Neuronal stem cell (in vitro differentiated cells): ENCODE data around the gene SLC28A2.
"Not testable (repeated sequence)": the region's sequence is repeated elsewhere in the genome, so short reads cannot be mapped to it uniquely, and the experiment has no call there.

Experiments
- DNase-seq: peaks from one replicate; pipeline ENCODE4 v3.0.0-alpha.2; 2013; ENCODE audit warnings: low spot score
- H2AFZ ChIP-seq: one replicate; pipeline ENCODE4 v1.6.1; 2013; ENCODE audit warnings: mild to moderate bottlenecking, low read length, inconsistent platforms
- H2AK5ac ChIP-seq: 2 replicates; pipeline ENCODE4 v1.6.1; 2013; ENCODE audit warnings: low read depth, mild to moderate bottlenecking, inconsistent platforms, low read length, moderate library complexity, mixed read lengths
- H2BK120ac ChIP-seq: 2 replicates; pipeline ENCODE4 v1.6.1; 2013; ENCODE audit warnings: low read depth, mild to moderate bottlenecking, inconsistent platforms, low read length, moderate library complexity, mixed read lengths
- H2BK12ac ChIP-seq: one replicate; pipeline ENCODE4 v1.6.1; 2013; ENCODE audit warnings: low read length, inconsistent platforms
- H2BK15ac ChIP-seq: 2 replicates; pipeline ENCODE4 v1.6.1; 2013; ENCODE audit warnings: mild to moderate bottlenecking, low read length, inconsistent platforms, mixed read lengths
- H2BK5ac ChIP-seq: one replicate; pipeline ENCODE4 v1.6.1; 2013; ENCODE audit warnings: inconsistent platforms, mild to moderate bottlenecking, low read length, moderate library complexity
- H3K14ac ChIP-seq: one replicate; pipeline ENCODE4 v1.6.1; 2013; ENCODE audit warnings: low read length, inconsistent platforms
- H3K18ac ChIP-seq: 2 replicates; pipeline ENCODE4 v1.6.1; 2013; ENCODE audit warnings: low read length, inconsistent platforms
- H3K23ac ChIP-seq: 2 replicates; pipeline ENCODE4 v1.6.1; 2013; ENCODE audit warnings: low read depth, mild to moderate bottlenecking, mixed read lengths, low read length, inconsistent platforms; ENCODE audit not compliant: poor library complexity
- H3K27ac ChIP-seq: replicated peaks from 3 replicates; pipeline ENCODE4 v1.5.1; 2013; ENCODE audit warnings: low read length, inconsistent platforms
- H3K27me3 ChIP-seq, 3 experiments: 2 replicates each; pipeline ENCODE4 v1.6.1; 2013; ENCODE audit warnings: low read length in 3 of 3, mild to moderate bottlenecking in 2 of 3, inconsistent platforms in 1 of 3, low read depth in 1 of 3, mixed read lengths in 1 of 3, moderate library complexity in 1 of 3; ENCODE audit not compliant: control insufficient read depth in 3 of 3, insufficient read depth in 3 of 3
- H3K36me3 ChIP-seq, 2 donors: replicated peaks in 1 of 2; 2 replicates each; pipeline ENCODE4 v1.6.1; 2013; ENCODE audit warnings: low read length in 2 of 2; ENCODE audit not compliant: control insufficient read depth in 2 of 2, insufficient read depth in 2 of 2
- H3K4ac ChIP-seq: 2 replicates; pipeline ENCODE4 v1.6.1; 2013; ENCODE audit warnings: inconsistent platforms, mild to moderate bottlenecking, low read length, moderate library complexity
- H3K4me1 ChIP-seq, 2 donors: 1 replicate in 1 of 2; 2 replicates in 1 of 2; pipeline ENCODE4 v1.6.1; 2013; ENCODE audit warnings: low read length in 2 of 2, low read depth in 1 of 2; ENCODE audit not compliant: control insufficient read depth in 2 of 2, insufficient read depth in 1 of 2
- H3K4me2 ChIP-seq: one replicate; pipeline ENCODE4 v1.6.1; 2013; ENCODE audit warnings: mild to moderate bottlenecking, low read length, inconsistent platforms; ENCODE audit not compliant: insufficient read depth, poor library complexity, severe bottlenecking
- H3K4me3 ChIP-seq, 2 donors: 2 replicates each; pipeline ENCODE4 v1.5.1; 2013; ENCODE audit warnings: low read length in 2 of 2, mild to moderate bottlenecking in 2 of 2, inconsistent platforms in 1 of 2, moderate library complexity in 1 of 2
- H3K79me1 ChIP-seq: one replicate; pipeline ENCODE4 v1.6.1; 2013; ENCODE audit warnings: low read depth, mild to moderate bottlenecking, inconsistent platforms, low read length, moderate library complexity
- H3K9ac ChIP-seq: one replicate; pipeline ENCODE4 v1.6.1; 2013; ENCODE audit warnings: mild to moderate bottlenecking, low read depth, low read length, inconsistent platforms; ENCODE audit not compliant: poor library complexity
- H3K9me3 ChIP-seq, 2 donors: replicated peaks in 1 of 2; 2 replicates each; pipeline versions ENCODE3 to v1.6.1; 2013; ENCODE audit warnings: low read length in 2 of 2, mild to moderate bottlenecking in 2 of 2, inconsistent platforms in 1 of 2, low read depth in 1 of 2, mixed read lengths in 1 of 2, moderate library complexity in 1 of 2; ENCODE audit not compliant: control insufficient read depth in 2 of 2, insufficient read depth in 1 of 2
- H4K8ac ChIP-seq: one replicate; pipeline ENCODE4 v1.6.1; 2013; ENCODE audit warnings: low read depth, mild to moderate bottlenecking, inconsistent platforms, low read length, moderate library complexity
- H4K91ac ChIP-seq: one replicate; pipeline ENCODE4 v1.6.1; 2013; ENCODE audit warnings: low read length, low read depth, mild to moderate bottlenecking, inconsistent platforms; ENCODE audit not compliant: poor library complexity
- WGBS, 2 donors: extraction: QIAGEN DNeasy Blood & Tissue Kit; methylation state at CpG; one replicate each; pipeline ENCODE4 v1.1.7; 2013; ENCODE audit warnings: missing lambda C conversion rate in 2 of 2, mixed read lengths in 1 of 2; ENCODE audit not compliant: insufficient read length in 2 of 2, insufficient replicate concordance in 1 of 2; ENCODE audit errors: extremely low coverage in 2 of 2; 5-methylcytosine and 5-hydroxymethylcytosine counted together

The SLC28A2 gene

DNA sequence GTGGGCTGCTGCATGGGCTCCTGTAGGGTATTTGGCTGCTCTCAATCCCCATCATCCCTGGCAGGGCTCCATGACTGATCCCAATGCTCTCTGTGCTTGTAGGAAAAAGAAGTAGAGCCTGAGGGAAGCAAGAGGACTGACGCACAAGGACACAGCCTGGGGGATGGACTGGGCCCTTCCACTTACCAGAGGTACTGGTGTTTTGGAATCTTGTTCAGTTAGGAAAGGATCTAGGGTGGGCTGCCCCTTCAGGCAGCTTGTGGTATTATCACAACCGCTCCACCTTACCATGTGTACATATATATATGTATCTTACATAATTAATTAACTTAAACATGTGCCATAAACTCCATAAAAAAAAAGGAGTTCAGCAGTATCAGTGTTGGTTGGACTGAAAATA lies 1.3 kb downstream of the SLC28A2 start:
- Histone ChIP-seq H2BK120ac (no peak overlapping the region), H3K27me3 (peaks cover 0 to 4% (median 0%) of the 10 kb centered on the region in 3 experiments), H4K91ac (no peak overlapping the region), H3K9me3 (no peaks in the 10 kb centered on the region), H2AK5ac (no peak overlapping the region), H4K8ac (no peak overlapping the region), H3K4me2 (no peak overlapping the region), H3K9ac (no peak overlapping the region), H3K36me3 (no peaks in the 10 kb centered on the region), H3K14ac (no peak overlapping the region), H3K27ac (no peak overlapping the region), H3K4me1 (no peaks in the 10 kb centered on the region), H3K4ac (no peak overlapping the region), H3K23ac (no peak overlapping the region), H3K18ac (no peak overlapping the region), H3K79me1 (peaks cover 2% of the 10 kb centered on the region), H3K4me3 (no peak overlapping the region), H2BK12ac (no peak overlapping the region), H2BK15ac (no peak overlapping the region), H2BK5ac (no peak overlapping the region), H2AFZ (no peak overlapping the region)
- DNase-seq: no peak
- no CpG with 5 or more reads among the region's 2 CpGs for WGBS, 2 donors

DNA sequence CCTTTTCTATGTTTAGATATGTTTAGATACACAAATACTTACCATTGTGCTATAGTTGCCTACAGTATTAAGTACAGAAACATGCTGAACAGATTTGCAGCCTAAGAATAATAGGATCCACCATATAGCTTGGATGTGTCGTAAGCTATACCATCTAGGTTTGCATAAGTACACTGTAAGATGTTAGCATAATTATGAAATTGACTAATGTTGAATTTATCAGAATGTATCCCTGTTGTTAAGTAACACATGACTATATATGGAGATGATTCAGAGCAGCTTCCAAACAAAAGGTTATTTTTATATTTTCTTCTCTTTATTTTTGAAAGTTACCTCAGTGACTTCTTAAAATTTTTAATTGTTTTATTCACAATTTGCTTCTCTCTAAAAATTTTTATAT lies 2.4 kb downstream of the SLC28A2 start:
- H4K91ac ChIP-seq: no peak overlapping the region
- no peak for DNase-seq
- peaks cover 0 to 4% (median 0%) of the 10 kb centered on the region in 3 experiments for H3K27me3 ChIP-seq
- no peak overlapping the region for H2BK15ac ChIP-seq
- H3K4me3 ChIP-seq: no peak overlapping the region
- no peaks in the 10 kb centered on the region for H3K4me1 ChIP-seq
- H3K4me2 ChIP-seq: no peak overlapping the region
- H2BK12ac ChIP-seq: no peak overlapping the region
- H3K36me3 ChIP-seq: no peaks in the 10 kb centered on the region
- H2BK5ac ChIP-seq: no peak overlapping the region
- H3K18ac ChIP-seq: no peak overlapping the region
- H2BK120ac ChIP-seq: no peak overlapping the region
- no peak overlapping the region for H3K9ac ChIP-seq
- no peak overlapping the region for H3K23ac ChIP-seq
- H3K9me3 ChIP-seq: no peaks in the 10 kb centered on the region
- no peak overlapping the region for H3K27ac ChIP-seq
- no peak overlapping the region for H2AK5ac ChIP-seq
- no peak overlapping the region for H4K8ac ChIP-seq
- WGBS, 2 donors: no CpG with 5 or more reads among the region's 1 CpG
- no peak overlapping the region for H3K4ac ChIP-seq
- no peak overlapping the region for H3K14ac ChIP-seq
- no peak overlapping the region for H2AFZ ChIP-seq
- peaks cover 2% of the 10 kb centered on the region for H3K79me1 ChIP-seq

DNA sequence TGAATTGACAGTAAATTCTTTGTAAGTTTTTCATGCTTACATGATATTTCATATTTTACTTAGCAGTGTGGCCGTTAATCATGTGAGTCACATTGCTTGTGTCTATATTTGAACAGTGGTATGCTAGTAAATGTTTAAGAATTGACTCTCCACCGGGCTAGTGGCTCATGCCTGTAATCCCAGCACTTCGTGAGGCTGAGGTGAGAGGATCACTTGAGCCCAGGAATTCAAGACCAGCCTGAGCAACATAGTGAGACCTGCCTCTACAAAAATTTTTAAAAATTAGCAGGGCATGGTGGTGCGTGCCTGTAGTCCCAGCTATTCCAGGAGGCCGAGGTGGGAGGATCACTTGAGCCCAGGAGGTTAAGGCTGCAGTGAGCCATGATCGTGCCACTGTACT lies 2.8 kb downstream of the SLC28A2 start:
- DNase-seq, H3K4ac ChIP-seq, H3K9ac ChIP-seq, H3K36me3 ChIP-seq, H2BK12ac ChIP-seq, H2BK15ac ChIP-seq, H3K4me3 ChIP-seq, H4K8ac ChIP-seq, H2BK5ac ChIP-seq, H3K14ac ChIP-seq, H3K27me3 ChIP-seq, H2BK120ac ChIP-seq, H3K27ac ChIP-seq, H3K9me3 ChIP-seq, H3K23ac ChIP-seq, H3K4me1 ChIP-seq, H2AFZ ChIP-seq, H4K91ac ChIP-seq, H3K79me1 ChIP-seq, H2AK5ac ChIP-seq, H3K4me2 ChIP-seq, H3K18ac ChIP-seq: not testable (repeated sequence)
- WGBS, 2 donors: no CpG with 5 or more reads among the region's 6 CpGs

DNA sequence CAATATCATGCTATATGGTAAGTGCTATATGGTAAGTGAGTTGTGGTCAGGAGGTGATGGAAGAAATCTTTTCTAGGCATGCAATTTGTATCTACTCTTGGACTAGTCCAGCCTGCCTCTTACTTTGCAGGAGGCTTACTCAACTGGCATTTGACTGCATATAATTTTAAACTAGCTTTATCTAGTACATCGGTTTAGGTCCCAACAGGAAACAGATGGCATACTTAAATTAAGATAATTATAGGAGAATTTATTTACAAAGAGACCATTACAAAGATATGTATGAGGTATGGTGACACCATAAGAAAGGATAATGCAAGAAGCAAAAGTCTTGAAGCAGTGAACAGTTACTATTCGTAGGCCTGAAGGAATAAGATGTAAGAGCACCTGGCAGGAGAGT lies 7.8 kb downstream of the SLC28A2 start:
- Histone ChIP-seq H3K23ac (no peak overlapping the region), H3K4ac (no peak overlapping the region), H3K9me3 (no peaks in the 10 kb centered on the region), H2BK120ac (no peak overlapping the region), H4K91ac (no peak overlapping the region), H3K4me3 (no peak overlapping the region), H4K8ac (no peak overlapping the region), H3K79me1 (no peaks in the 10 kb centered on the region), H2BK15ac (no peak overlapping the region), H3K4me2 (no peak overlapping the region), H3K27ac (no peak overlapping the region), H2AFZ (no peak overlapping the region), H3K14ac (no peak overlapping the region), H3K27me3 (peaks cover 0 to 26% (median 0%) of the 10 kb centered on the region in 3 experiments), H2BK5ac (no peak overlapping the region), H3K9ac (no peak overlapping the region), H3K18ac (no peak overlapping the region), H3K36me3 (no peaks in the 10 kb centered on the region), H3K4me1 (no peaks in the 10 kb centered on the region), H2AK5ac (no peak overlapping the region), H2BK12ac (no peak overlapping the region)
- WGBS, 2 donors: no CpG with 5 or more reads among the region's 2 CpGs
- DNase-seq: no peak
